Osteoblast (primary cell): Measurements from ENCODE around the gene SEC23A. TPM values are rescaled to one million over a fixed set of nuclear protein-coding genes. Genes with fewer than 3 reads are reported as not detected.
"Not testable (repeated sequence)": the region's sequence is repeated elsewhere in the genome, so short reads cannot be mapped to it uniquely, and the experiment has no call there.

Source experiments
- DNase-seq: peaks from one replicate; pipeline ENCODE4 v3.0.0; 2011; ENCODE audit warnings: low spot score, mixed read lengths; ENCODE audit not compliant: insufficient read length; ENCODE audit errors: missing footprints
- H2AFZ ChIP-seq: 2 replicates; pipeline ENCODE4 v1.6.0; 2011; ENCODE audit warnings: mild to moderate bottlenecking, low read length
- H3K27ac ChIP-seq: 2 replicates; pipeline ENCODE4 v1.5.1; 2011; ENCODE audit warnings: mild to moderate bottlenecking, low read depth, low read length, moderate library complexity
- H3K27me3 ChIP-seq: 2 replicates; pipeline ENCODE4 v1.6.0; 2012; ENCODE audit warnings: mild to moderate bottlenecking, control low read depth, inconsistent platforms, low read length, moderate library complexity; ENCODE audit not compliant: insufficient read depth
- H3K36me3 ChIP-seq: 2 replicates; pipeline ENCODE4 v1.5.1; 2011; ENCODE audit warnings: mild to moderate bottlenecking, low read length, control low read depth, moderate library complexity; ENCODE audit not compliant: insufficient read depth
- H3K4me1 ChIP-seq: 2 replicates; pipeline ENCODE4 v1.5.1; 2011; ENCODE audit warnings: mild to moderate bottlenecking, low read length, control low read depth, moderate library complexity; ENCODE audit not compliant: insufficient read depth
- H3K4me2 ChIP-seq: 2 replicates; pipeline ENCODE4 v1.6.0; 2011; ENCODE audit warnings: mild to moderate bottlenecking, low read length; ENCODE audit not compliant: insufficient read depth
- H3K4me3 ChIP-seq: fragments of 200-600 bp; sonication (generic); 3 replicates; pipeline ENCODE4 v1.5.1; 2012; ENCODE audit warnings: mild to moderate bottlenecking, low read length, inconsistent platforms; ENCODE audit not compliant: insufficient read depth
- H3K79me2 ChIP-seq: 2 replicates; pipeline ENCODE4 v1.6.0; 2012; ENCODE audit warnings: mild to moderate bottlenecking, low read length, control low read depth, inconsistent platforms; ENCODE audit not compliant: insufficient read depth
- H3K9me3 ChIP-seq: 2 replicates; pipeline ENCODE4 v1.5.1; 2011; ENCODE audit warnings: low read depth, low read length, control low read depth
- H4K20me1 ChIP-seq: 2 replicates; pipeline ENCODE4 v1.6.0; 2012; ENCODE audit warnings: mild to moderate bottlenecking, low read length, control low read depth; ENCODE audit not compliant: insufficient read depth
- total RNA-seq: library from RNA; depleted of rRNA; stranded (reverse); fragments of >200 nt; gene quantifications from 2 replicates; pipeline ENCODE4 v1.2.3, GENCODE V29; 2012
- TF ChIP-seq, protein P1 (sequence below): IDR thresholded peaks from 2 replicates; pipeline ENCODE4 v1.5.1; 2011; ENCODE audit warnings: mild to moderate bottlenecking, low read depth, low read length, moderate library complexity; ENCODE audit errors: extremely low read depth

The SEC23A gene
- total RNA-seq, 1 donor: 326 TPM

DNA sequence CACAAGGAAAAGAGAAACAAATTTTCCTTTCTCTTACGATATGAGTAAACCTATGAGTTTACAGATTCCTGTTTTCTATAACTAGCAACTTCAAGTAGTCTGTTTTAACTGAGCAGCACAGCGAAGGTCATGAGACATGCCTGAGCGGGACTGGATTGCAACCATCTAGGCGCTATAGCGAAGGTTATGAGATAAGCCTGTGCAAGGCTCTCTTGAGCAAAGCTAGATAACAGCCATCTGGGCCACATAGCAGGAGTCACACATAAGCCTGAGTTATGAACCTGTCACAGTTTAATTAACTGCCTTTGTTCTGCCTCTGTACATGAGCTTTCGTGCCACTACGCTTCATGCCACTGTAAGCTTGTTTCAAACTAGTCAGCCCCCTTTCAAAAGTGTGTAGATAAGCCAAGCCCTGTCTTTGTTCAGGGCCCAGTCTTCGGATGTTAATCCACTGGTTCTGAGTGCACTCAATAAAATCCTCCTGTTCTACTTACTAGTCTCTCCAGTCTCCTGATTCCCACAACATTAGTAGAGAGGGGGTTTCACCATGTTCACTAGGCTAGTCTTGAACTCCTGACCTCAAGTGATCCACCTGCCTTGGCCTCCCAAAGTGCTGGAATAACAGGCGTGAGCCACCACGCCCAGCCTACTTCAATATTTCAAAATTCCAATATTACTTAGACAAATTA lies 47.1 kb downstream of the SEC23A start:
- H3K36me3 ChIP-seq: peaks cover 87% of the 10 kb centered on the region
- H3K4me2 ChIP-seq: no peak overlapping the region
- no peaks in the 10 kb centered on the region for H3K27me3 ChIP-seq
- H3K4me3 ChIP-seq: no peak overlapping the region
- H3K4me1 ChIP-seq: peaks cover 6% of the 10 kb centered on the region
- H3K79me2 ChIP-seq: peaks cover 29% of the 10 kb centered on the region
- peaks cover 17% of the 10 kb centered on the region for H4K20me1 ChIP-seq
- H3K9me3 ChIP-seq: no peaks in the 10 kb centered on the region
- H3K27ac ChIP-seq: no peak overlapping the region
- TF ChIP-seq, protein P1, sequence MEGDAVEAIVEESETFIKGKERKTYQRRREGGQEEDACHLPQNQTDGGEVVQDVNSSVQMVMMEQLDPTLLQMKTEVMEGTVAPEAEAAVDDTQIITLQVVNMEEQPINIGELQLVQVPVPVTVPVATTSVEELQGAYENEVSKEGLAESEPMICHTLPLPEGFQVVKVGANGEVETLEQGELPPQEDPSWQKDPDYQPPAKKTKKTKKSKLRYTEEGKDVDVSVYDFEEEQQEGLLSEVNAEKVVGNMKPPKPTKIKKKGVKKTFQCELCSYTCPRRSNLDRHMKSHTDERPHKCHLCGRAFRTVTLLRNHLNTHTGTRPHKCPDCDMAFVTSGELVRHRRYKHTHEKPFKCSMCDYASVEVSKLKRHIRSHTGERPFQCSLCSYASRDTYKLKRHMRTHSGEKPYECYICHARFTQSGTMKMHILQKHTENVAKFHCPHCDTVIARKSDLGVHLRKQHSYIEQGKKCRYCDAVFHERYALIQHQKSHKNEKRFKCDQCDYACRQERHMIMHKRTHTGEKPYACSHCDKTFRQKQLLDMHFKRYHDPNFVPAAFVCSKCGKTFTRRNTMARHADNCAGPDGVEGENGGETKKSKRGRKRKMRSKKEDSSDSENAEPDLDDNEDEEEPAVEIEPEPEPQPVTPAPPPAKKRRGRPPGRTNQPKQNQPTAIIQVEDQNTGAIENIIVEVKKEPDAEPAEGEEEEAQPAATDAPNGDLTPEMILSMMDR: no peak
- DNase-seq: no peak
- H2AFZ ChIP-seq: no peak overlapping the region

DNA sequence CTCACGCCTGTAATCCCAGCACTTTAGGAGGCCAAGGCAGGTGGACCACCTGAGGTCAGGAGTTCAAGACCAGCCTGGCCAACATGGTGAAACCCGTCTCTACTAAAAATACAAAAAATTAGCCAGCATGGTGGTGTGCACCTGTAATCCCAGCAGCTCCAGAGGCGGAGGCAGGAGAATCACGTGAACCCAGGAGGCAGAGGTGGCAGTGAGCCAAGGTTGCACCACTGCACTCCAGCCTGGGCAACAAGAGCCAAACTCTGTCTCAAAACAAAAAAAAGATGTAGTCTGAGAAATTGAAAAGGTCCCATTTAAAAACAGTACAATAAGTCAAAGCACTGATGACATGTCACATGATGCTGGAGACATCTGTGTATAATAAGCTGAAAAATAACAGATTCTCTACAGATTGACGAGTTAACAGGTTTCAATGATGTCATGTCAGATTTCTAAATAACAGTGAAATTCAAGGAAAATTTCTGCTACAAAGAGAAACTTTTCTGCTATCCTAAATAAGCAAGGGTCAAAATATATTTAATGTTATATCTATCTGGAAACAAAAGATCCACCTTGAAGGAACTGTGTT lies 50.1 kb downstream of the SEC23A start:
- not testable (repeated sequence) for H3K27me3 ChIP-seq, H2AFZ ChIP-seq, H3K4me2 ChIP-seq, H3K4me3 ChIP-seq, DNase-seq, H3K27ac ChIP-seq, H3K9me3 ChIP-seq
- peaks cover 26% of the 10 kb centered on the region for H4K20me1 ChIP-seq
- H3K36me3 ChIP-seq: peaks cover 80% of the 10 kb centered on the region
- peaks cover 15% of the 10 kb centered on the region for H3K4me1 ChIP-seq
- peaks cover 26% of the 10 kb centered on the region for H3K79me2 ChIP-seq

DNA sequence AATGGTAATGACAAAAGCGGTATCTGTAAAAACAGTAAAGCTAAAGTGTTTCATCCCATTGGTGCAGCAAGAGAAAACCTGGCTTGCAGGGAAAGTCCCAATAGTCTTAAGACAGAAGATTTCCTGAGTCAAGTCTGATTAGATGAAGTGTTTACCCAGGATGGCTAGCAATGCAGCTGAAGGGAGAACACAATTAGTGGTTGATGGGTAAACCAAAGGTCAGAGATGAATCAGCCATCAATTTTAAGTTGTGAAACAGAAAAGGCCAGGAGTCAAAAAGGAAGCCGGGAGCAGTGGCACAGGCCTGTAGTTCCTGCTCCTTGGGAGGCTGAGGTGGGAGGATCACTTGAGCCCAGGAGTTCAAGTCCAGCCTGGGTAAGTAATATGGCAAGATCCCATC lies 52.6 kb downstream of the SEC23A start:
- H3K4me2 ChIP-seq: no peak overlapping the region
- no peak overlapping the region for H2AFZ ChIP-seq
- no peak overlapping the region for H3K4me3 ChIP-seq
- H3K27ac ChIP-seq: peak overlapping the region; percentile 26
- peak; percentile 64 for DNase-seq
- H3K36me3 ChIP-seq: peaks cover 83% of the 10 kb centered on the region
- no peaks in the 10 kb centered on the region for H3K27me3 ChIP-seq
- TF ChIP-seq, protein P1: no peak
- H3K79me2 ChIP-seq: peaks cover 18% of the 10 kb centered on the region
- peaks cover 15% of the 10 kb centered on the region for H3K4me1 ChIP-seq
- H4K20me1 ChIP-seq: peaks cover 26% of the 10 kb centered on the region
- no peaks in the 10 kb centered on the region for H3K9me3 ChIP-seq

DNA sequence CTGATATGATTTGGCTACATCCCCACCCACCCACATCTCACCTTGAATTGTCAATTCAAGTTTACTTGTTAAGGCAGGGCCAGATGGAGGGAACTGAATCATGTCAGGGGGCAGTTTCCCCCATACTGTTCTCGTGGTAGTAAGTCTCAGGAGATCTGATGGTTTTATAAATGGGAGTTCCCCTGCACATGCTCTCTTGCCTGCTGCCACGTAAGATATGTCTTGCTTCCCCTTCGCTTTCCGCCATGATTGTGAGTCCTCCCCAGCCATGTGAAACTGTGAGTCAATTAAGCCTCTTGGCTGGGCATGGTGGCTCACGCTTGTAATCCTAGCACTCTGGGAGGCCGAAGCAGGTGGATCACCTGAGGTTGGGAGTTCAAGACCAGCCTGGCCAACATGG lies 57.1 kb downstream of the SEC23A start:
- H3K27me3 ChIP-seq, H3K4me3 ChIP-seq, H3K4me2 ChIP-seq, H3K79me2 ChIP-seq, H3K4me1 ChIP-seq, H3K9me3 ChIP-seq, H2AFZ ChIP-seq, H3K27ac ChIP-seq, DNase-seq: not testable (repeated sequence)
- peaks cover 11% of the 10 kb centered on the region for H4K20me1 ChIP-seq
- peaks cover 74% of the 10 kb centered on the region for H3K36me3 ChIP-seq

DNA sequence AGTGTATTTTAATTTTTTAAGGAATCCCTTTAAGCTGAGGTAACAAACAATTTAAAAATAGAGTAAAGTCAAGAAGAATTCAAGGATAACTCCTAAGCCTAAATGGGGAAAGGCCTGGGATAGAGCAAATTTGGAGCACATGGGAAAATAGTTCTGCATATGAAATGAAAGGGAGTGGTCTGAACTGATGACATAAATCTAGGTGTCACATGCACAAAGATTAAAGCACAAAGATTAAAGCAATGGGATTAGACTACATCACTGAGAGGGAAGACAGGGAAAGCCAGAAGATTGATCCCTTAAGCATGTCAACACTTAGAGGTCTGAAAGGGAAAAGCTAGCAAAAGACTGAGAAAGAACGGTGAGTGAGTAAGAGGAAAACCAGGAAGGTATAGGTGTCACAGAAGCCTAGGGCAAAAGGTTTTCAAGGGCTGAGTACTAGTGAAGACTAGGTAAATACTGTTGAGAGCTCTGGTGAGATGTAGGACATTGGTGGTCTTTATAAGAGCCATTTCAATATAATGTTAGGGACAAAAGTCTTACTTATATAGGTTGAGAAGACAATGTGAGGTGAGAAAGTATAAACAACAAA lies 59.6 kb downstream of the SEC23A start:
- Histone ChIP-seq H3K27ac (no peak overlapping the region), H2AFZ (no peak overlapping the region), H3K79me2 (peaks cover 11% of the 10 kb centered on the region), H3K36me3 (peaks cover 88% of the 10 kb centered on the region), H3K4me1 (no peaks in the 10 kb centered on the region), H4K20me1 (peaks cover 7% of the 10 kb centered on the region), H3K9me3 (no peaks in the 10 kb centered on the region), H3K4me2 (no peak overlapping the region), H3K27me3 (no peaks in the 10 kb centered on the region), H3K4me3 (no peak overlapping the region)
- TF ChIP-seq, protein P1: no peak
- DNase-seq: no peak
